Activated CD8-positive, alpha-beta memory T cell treated with anti-CD3 and anti-CD28 coated beads, Interleukin-2, amount 10 ng/mL, durations not matched to agents 7 days and 5 days (primary cell): ENCODE results near the gene CCZ1. TPM values are rescaled to one million over a fixed set of nuclear protein-coding genes. Genes with fewer than 3 reads are reported as not detected.
"Not testable (repeated sequence)": the region's sequence is repeated elsewhere in the genome, so short reads cannot be mapped to it uniquely, and the experiment has no call there.

Source experiments
- ATAC-seq: fragments of 150-1000 bp; cut with Tn5 transposase; one replicate; pipeline ENCODE4 v1.10.0; 2021; ENCODE audit warnings: moderate library complexity
- CTCF ChIA-PET: fragments of 350-600 bp; sonication (Branson Sonifier 250); formaldehyde crosslinking; loops from one replicate; lab custom pipeline; 2021; ENCODE audit warnings: antibody characterized with exemption; lab: Charles Lee
- DNase-seq: peaks from one replicate; pipeline ENCODE4 v3.0.0-alpha.2; 2020
- H3K27ac Mint-ChIP-seq: one replicate; pipeline ENCODE4 v1.8.0; 2021; ENCODE audit warnings: mild to moderate bottlenecking, mixed read lengths
- H3K27me3 Mint-ChIP-seq: one replicate; pipeline ENCODE4 v1.8.0; 2021; ENCODE audit warnings: mixed read lengths
- H3K36me3 Mint-ChIP-seq: one replicate; pipeline ENCODE4 v1.8.0; 2021; ENCODE audit warnings: mild to moderate bottlenecking, mixed read lengths
- H3K4me1 Mint-ChIP-seq: one replicate; pipeline ENCODE4 v1.8.0; 2021; ENCODE audit warnings: mixed read lengths
- H3K4me3 Mint-ChIP-seq: one replicate; pipeline ENCODE4 v1.8.0; 2021; ENCODE audit warnings: mild to moderate bottlenecking, moderate library complexity, mixed read lengths
- H3K9me3 Mint-ChIP-seq: one replicate; pipeline ENCODE4 v1.8.0; 2022; ENCODE audit warnings: low read depth, mixed read lengths
- total RNA-seq, 2 experiments: library from RNA; stranded (reverse); gene quantifications; one replicate each; pipeline ENCODE4 v1.2.3, GENCODE V29; 2021

The CCZ1 gene
- total RNA-seq, 2 experiments from 2014 or later: 74.5 to 93.0 TPM

- ATAC-seq, H3K9me3 Mint-ChIP-seq, H3K27ac Mint-ChIP-seq, H3K36me3 Mint-ChIP-seq, DNase-seq, H3K4me1 Mint-ChIP-seq, H3K27me3 Mint-ChIP-seq, H3K4me3 Mint-ChIP-seq: not testable (repeated sequence)
- CTCF ChIA-PET: interaction anchor here (1.1 kb wide), 1 partner anchor 132 kb away, joined by 4 read pairs; no protein-coding TSS in a partner anchor
These were observed 18.9 kb upstream of the CCZ1 start for GRCh38 chr7:5879591-5879990.

DNA sequence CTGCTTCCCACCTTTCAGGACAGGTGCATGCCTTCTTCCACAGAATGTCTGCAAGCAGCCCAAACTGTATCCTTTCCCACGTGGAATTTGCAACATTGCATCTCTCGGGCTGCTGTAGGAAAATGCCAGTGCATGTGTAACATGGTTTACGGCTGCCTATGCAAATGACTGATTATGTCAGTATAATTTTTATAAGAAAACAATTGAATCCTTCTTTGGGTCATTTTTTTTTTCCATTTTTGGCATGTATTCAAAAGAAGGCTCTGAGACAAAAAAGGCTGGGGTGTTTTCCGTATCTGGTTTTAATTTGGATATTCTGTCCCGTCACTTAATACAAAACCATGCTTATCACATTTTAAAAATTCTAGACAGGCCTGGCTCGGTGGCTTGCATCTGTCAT, 18.4 kb upstream of the CCZ1 start:
- ATAC-seq, H3K27me3 Mint-ChIP-seq, DNase-seq, H3K36me3 Mint-ChIP-seq, H3K27ac Mint-ChIP-seq, H3K9me3 Mint-ChIP-seq, H3K4me3 Mint-ChIP-seq, H3K4me1 Mint-ChIP-seq, CTCF ChIA-PET: not testable (repeated sequence)

- H3K9me3 Mint-ChIP-seq, DNase-seq, H3K27me3 Mint-ChIP-seq, H3K27ac Mint-ChIP-seq, H3K4me3 Mint-ChIP-seq, H3K36me3 Mint-ChIP-seq, ATAC-seq, H3K4me1 Mint-ChIP-seq, CTCF ChIA-PET: not testable (repeated sequence)
These were observed 14.1 kb upstream of the CCZ1 start for GRCh38 chr7:5884431-5884830.

- H3K9me3 Mint-ChIP-seq, H3K4me3 Mint-ChIP-seq, DNase-seq, H3K27me3 Mint-ChIP-seq, ATAC-seq, H3K36me3 Mint-ChIP-seq, H3K27ac Mint-ChIP-seq, H3K4me1 Mint-ChIP-seq, CTCF ChIA-PET: not testable (repeated sequence)
These were observed 10.5 kb upstream of the CCZ1 start for GRCh38 chr7:5888021-5888420.

DNA sequence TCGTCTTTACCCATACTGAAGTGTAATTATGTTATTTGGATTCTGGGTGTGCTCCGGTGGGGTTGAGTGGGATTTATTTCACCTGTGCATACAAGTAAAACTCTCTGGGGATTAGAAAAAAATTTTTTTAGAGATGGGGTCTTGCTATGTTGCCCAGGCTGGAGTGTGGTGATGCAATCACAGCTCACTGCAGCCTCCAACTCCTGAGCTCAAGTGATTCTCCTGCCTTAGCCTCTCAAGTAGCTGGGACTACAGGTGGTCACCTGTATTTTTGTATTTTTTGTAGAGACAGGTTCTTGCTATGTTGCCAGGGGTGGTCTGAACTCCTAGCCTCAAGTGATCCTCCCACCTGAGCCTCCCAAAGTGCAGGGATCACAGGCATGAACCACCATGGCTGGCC, 8.3 kb upstream of the CCZ1 start:
- not testable (repeated sequence) for H3K36me3 Mint-ChIP-seq, H3K4me3 Mint-ChIP-seq, H3K4me1 Mint-ChIP-seq, H3K27ac Mint-ChIP-seq, ATAC-seq, DNase-seq, H3K27me3 Mint-ChIP-seq, H3K9me3 Mint-ChIP-seq
- CTCF ChIA-PET: interaction anchor here (1.0 kb wide), 1 partner anchor 13 kb away, joined by 3 read pairs; no protein-coding TSS in a partner anchor

DNA sequence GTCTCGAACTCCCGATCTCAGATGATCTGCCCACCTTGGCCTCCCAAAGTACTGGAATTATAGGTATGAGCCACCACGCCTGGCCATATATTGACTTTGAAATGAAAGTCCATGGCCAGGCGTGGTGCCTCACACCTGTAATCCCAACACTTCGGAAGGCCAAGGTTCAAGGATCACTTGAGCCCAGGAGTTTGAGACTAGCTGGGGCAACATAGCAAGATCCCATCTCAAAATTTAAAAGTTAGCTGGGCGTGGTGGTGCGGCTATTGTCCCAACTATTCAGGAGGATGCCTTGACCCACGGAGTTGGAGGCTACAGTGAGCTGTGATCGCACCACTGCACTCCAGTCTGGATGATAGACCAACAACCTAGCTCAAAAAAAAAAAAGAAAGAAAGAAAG, 6.0 kb upstream of the CCZ1 start:
- CTCF ChIA-PET: no interaction called here

DNA sequence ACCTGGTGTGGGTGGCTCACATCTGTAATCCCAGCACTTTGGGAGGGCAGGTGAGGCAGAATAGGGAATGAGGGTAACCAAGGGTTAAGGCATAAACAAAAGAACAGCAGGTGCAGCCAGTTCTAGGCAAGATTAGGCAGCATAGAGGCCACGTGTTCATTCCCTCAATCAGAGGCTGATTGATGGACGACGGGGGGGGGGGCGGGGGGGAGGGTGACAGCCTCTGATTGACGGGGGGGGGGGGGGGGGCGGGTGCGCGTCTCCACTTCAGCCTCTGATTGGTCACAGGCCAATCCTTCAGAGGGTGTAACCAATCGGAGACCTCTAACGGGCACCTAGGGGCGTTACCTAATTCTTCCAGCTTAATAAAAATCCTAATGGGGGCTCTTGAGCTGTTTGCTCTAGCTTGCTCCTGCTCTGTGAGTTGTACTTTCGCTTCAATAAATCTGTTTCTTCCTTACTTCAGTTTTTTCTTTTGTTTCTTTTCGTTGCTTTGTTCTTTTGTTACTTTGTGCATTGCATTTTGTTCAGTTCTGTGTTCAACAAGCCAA, 1.1 kb upstream of the CCZ1 start:
- H3K27ac Mint-ChIP-seq: peak overlapping the region; percentile 78
- ATAC-seq, H3K36me3 Mint-ChIP-seq, H3K4me1 Mint-ChIP-seq, H3K27me3 Mint-ChIP-seq, DNase-seq, H3K9me3 Mint-ChIP-seq, CTCF ChIA-PET: not testable (repeated sequence)
- peak overlapping the region; percentile 63 for H3K4me3 Mint-ChIP-seq

More for the DNA sequence above, 6.0 kb upstream of the CCZ1 start:
- Mint-ChIP-seq H3K36me3 (no peaks in the 10 kb centered on the region), H3K27ac (no peak overlapping the region), H3K4me3 (no peak overlapping the region), H3K9me3 (no peaks in the 10 kb centered on the region), H3K27me3 (no peaks in the 10 kb centered on the region), H3K4me1 (no peaks in the 10 kb centered on the region)
- DNase-seq: no peak
- no peak for ATAC-seq

GRCh38 chr7:5903002-5903401, 4.5 kb downstream of the CCZ1 start:
- H3K4me3 Mint-ChIP-seq, H3K4me1 Mint-ChIP-seq, CTCF ChIA-PET, ATAC-seq, H3K27ac Mint-ChIP-seq, DNase-seq, H3K27me3 Mint-ChIP-seq, H3K9me3 Mint-ChIP-seq: not testable (repeated sequence)
- H3K36me3 Mint-ChIP-seq: peaks cover 11% of the 10 kb centered on the region

GRCh38 chr7:5904726-5905125, 6.2 kb downstream of the CCZ1 start:
- peaks cover 12% of the 10 kb centered on the region for H3K36me3 Mint-ChIP-seq
- CTCF ChIA-PET, ATAC-seq, H3K4me3 Mint-ChIP-seq, DNase-seq, H3K4me1 Mint-ChIP-seq, H3K27ac Mint-ChIP-seq, H3K27me3 Mint-ChIP-seq, H3K9me3 Mint-ChIP-seq: not testable (repeated sequence)

DNA sequence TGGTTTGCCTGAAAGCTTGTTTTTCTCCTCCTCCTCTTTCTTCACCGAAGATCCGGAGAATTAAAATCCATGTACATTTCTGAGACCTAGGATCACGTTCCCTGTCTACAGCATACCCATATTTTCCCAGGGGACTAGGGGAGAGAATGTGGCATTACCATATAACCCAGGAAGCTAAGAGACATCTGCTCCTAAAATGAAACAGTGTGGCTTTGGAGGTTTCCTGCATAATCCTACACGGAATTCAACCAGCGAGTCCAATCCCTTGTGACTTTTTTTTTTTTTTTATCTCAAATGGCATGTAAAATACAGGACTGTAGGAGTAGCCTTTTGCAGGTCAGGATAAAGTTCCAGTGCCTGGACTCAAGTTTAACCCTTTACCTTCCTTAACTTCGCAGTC, 10.3 kb downstream of the CCZ1 start:
- H3K9me3 Mint-ChIP-seq: not testable (repeated sequence)

GRCh38 chr7:5916529-5916928, 18.0 kb downstream of the CCZ1 start:
- DNase-seq, H3K4me3 Mint-ChIP-seq, H3K36me3 Mint-ChIP-seq, CTCF ChIA-PET, ATAC-seq, H3K4me1 Mint-ChIP-seq, H3K27ac Mint-ChIP-seq, H3K27me3 Mint-ChIP-seq, H3K9me3 Mint-ChIP-seq: not testable (repeated sequence)

More for the DNA sequence above, 10.3 kb downstream of the CCZ1 start:
- H3K27me3 Mint-ChIP-seq, CTCF ChIA-PET, DNase-seq, H3K27ac Mint-ChIP-seq, ATAC-seq, H3K4me3 Mint-ChIP-seq, H3K4me1 Mint-ChIP-seq: not testable (repeated sequence)
- peaks cover 12% of the 10 kb centered on the region for H3K36me3 Mint-ChIP-seq

GRCh38 chr7:5924180-5924579, 25.6 kb downstream of the CCZ1 start:
- ATAC-seq, H3K27me3 Mint-ChIP-seq, H3K36me3 Mint-ChIP-seq, H3K9me3 Mint-ChIP-seq, DNase-seq, CTCF ChIA-PET, H3K27ac Mint-ChIP-seq, H3K4me3 Mint-ChIP-seq, H3K4me1 Mint-ChIP-seq: not testable (repeated sequence)

GRCh38 chr7:5924630-5925029, 26.1 kb downstream of the CCZ1 start:
- H3K9me3 Mint-ChIP-seq, H3K27me3 Mint-ChIP-seq, H3K4me1 Mint-ChIP-seq, H3K27ac Mint-ChIP-seq, H3K4me3 Mint-ChIP-seq, ATAC-seq, CTCF ChIA-PET, DNase-seq, H3K36me3 Mint-ChIP-seq: not testable (repeated sequence)

GRCh38 chr7:5926263-5926870, 27.8 kb downstream of the CCZ1 start:
- H3K36me3 Mint-ChIP-seq, H3K27ac Mint-ChIP-seq, ATAC-seq, DNase-seq, H3K4me1 Mint-ChIP-seq, H3K27me3 Mint-ChIP-seq, H3K9me3 Mint-ChIP-seq, H3K4me3 Mint-ChIP-seq, CTCF ChIA-PET: not testable (repeated sequence)
